DND-41 (cell line): ENCODE results near the gene C1QB.

Experiments used
- ATAC-seq: fragments of 200-7000 bp; cut with Tn5 transposase; 3 replicates; pipeline ENCODE4 v1.9.1; 2021; ENCODE audit warnings: low read depth; ENCODE audit not compliant: insufficient read depth
- DNase-seq: peaks from one replicate; pipeline ENCODE4 v3.0.0-alpha.2; 2020
- H2AFZ ChIP-seq: 2 replicates; pipeline ENCODE4 v1.6.0; 2012; ENCODE audit warnings: low read depth, low read length
- H3K27ac ChIP-seq: 2 replicates; pipeline ENCODE4 v1.5.1; 2012; ENCODE audit warnings: low read length, inconsistent platforms
- H3K27me3 ChIP-seq: fragments of 200-600 bp; sonication (generic); 2 replicates; pipeline ENCODE4 v1.6.0; 2012; ENCODE audit warnings: low read length, mild to moderate bottlenecking, inconsistent platforms; ENCODE audit not compliant: insufficient read depth, poor library complexity
- H3K36me3 ChIP-seq: 2 replicates; pipeline ENCODE4 v1.5.1; 2012; ENCODE audit warnings: low read length, inconsistent platforms; ENCODE audit not compliant: insufficient read depth
- H3K4me1 ChIP-seq: 2 replicates; pipeline ENCODE4 v1.5.1; 2012; ENCODE audit warnings: mild to moderate bottlenecking, low read length; ENCODE audit not compliant: insufficient read depth
- H3K4me2 ChIP-seq: 2 replicates; pipeline ENCODE4 v1.6.0; 2012; ENCODE audit warnings: mild to moderate bottlenecking, moderate library complexity, low read length, inconsistent platforms; ENCODE audit not compliant: insufficient read depth
- H3K4me3 ChIP-seq, 2 experiments: fragments of 200-600 bp in 1 of 2; shearing (Covaris generic) in 1 of 2; 2 replicates each; pipeline ENCODE4 v1.5.1; 2012 to 2016; ENCODE audit warnings: inconsistent platforms in 2 of 2, low read length in 2 of 2, mild to moderate bottlenecking in 2 of 2, low read depth in 1 of 2, moderate library complexity in 1 of 2
- H3K79me2 ChIP-seq: 2 replicates; pipeline ENCODE4 v1.6.0; 2012; ENCODE audit warnings: low read length, inconsistent platforms; ENCODE audit not compliant: insufficient read depth
- H3K9ac ChIP-seq: 2 replicates; pipeline ENCODE4 v1.6.0; 2012; ENCODE audit warnings: low read depth, mild to moderate bottlenecking, inconsistent platforms, low read length, moderate library complexity
- H3K9me3 ChIP-seq: 2 replicates; pipeline ENCODE4 v1.5.1; 2012; ENCODE audit warnings: low read length, moderate library complexity, mild to moderate bottlenecking, inconsistent platforms; ENCODE audit not compliant: insufficient read depth, severe bottlenecking
- H4K20me1 ChIP-seq: 2 replicates; pipeline ENCODE4 v1.6.0; 2012; ENCODE audit warnings: low read length; ENCODE audit not compliant: insufficient read depth
- CTCF ChIP-seq: IDR thresholded peaks from 2 replicates; pipeline ENCODE4 v1.5.1; 2012; ENCODE audit warnings: borderline replicate concordance, low read length, moderate library complexity, mild to moderate bottlenecking; ENCODE audit not compliant: poor library complexity, severe bottlenecking; ENCODE audit errors: extremely low read depth
- EZH2 ChIP-seq: IDR thresholded peaks from 3 replicates; pipeline ENCODE4 v1.6.1; 2012; ENCODE audit warnings: borderline replicate concordance, low read depth, mild to moderate bottlenecking, moderate library complexity, low read length, inconsistent platforms; ENCODE audit not compliant: severe bottlenecking

The C1QB gene

GRCh38 chr1:22652881-22653316 lies at the start of gene C1QB:
Gene C1QB, plus strand, starts transcription at chr1:22653236. Its CDS starts 6,227 bp downstream, at chr1:22659463.
- no peaks in the 10 kb centered on the region for H3K79me2 ChIP-seq
- no peaks in the 10 kb centered on the region for H3K36me3 ChIP-seq
- TF ChIP-seq EZH2 (no peak), CTCF (no peak)
- H3K4me1 ChIP-seq, result no peaks in the 10 kb centered on the region
- no peak within 1 kb of the TSS for H2AFZ ChIP-seq
- H4K20me1 ChIP-seq, result peaks cover 6% of the 10 kb centered on the region; the same call in 1 of the 2 replicates
- no peak within 1 kb of the TSS for H3K9ac ChIP-seq
- H3K4me3 ChIP-seq, result no peak within 1 kb of the TSS
- no peaks in the 10 kb centered on the region for H3K9me3 ChIP-seq
- H3K4me2 ChIP-seq, result no peak within 1 kb of the TSS
- no peak within 1 kb of the TSS for H3K27ac ChIP-seq
- ATAC-seq (no peak), DNase-seq (no peak)
- H3K27me3 ChIP-seq, result peaks cover 9% of the 10 kb centered on the region

- Histone ChIP-seq H3K4me3 (no peak overlapping the region), H3K4me1 (no peaks in the 10 kb centered on the region), H3K27me3 (no peaks in the 10 kb centered on the region), H3K4me2 (no peak overlapping the region), H4K20me1 (peaks cover 6% of the 10 kb centered on the region; the same call in 1 of the 2 replicates), H3K27ac (no peak overlapping the region), H3K9me3 (no peaks in the 10 kb centered on the region), H3K36me3 (no peaks in the 10 kb centered on the region), H3K79me2 (no peaks in the 10 kb centered on the region), H2AFZ (no peak overlapping the region), H3K9ac (no peak overlapping the region)
- no peak for ATAC-seq
- no peak for TF ChIP-seq EZH2
- TF ChIP-seq CTCF, result no peak
- DNase-seq, result no peak
Observed at GRCh38 chr1:22606161-22606560, 46.9 kb upstream of the C1QB start.

GRCh38 chr1:22607154-22607553 lies 45.9 kb upstream of the C1QB start:
- Histone ChIP-seq H3K79me2 (no peaks in the 10 kb centered on the region), H3K9ac (no peak overlapping the region), H3K27me3 (no peaks in the 10 kb centered on the region), H4K20me1 (peaks cover 12% of the 10 kb centered on the region), H3K4me2 (no peak overlapping the region), H3K4me1 (no peaks in the 10 kb centered on the region), H3K36me3 (no peaks in the 10 kb centered on the region), H3K27ac (no peak overlapping the region), H2AFZ (no peak overlapping the region), H3K9me3 (no peaks in the 10 kb centered on the region), H3K4me3 (no peak overlapping the region)
- no peak for DNase-seq
- no peak for TF ChIP-seq CTCF
- TF ChIP-seq EZH2, result no peak
- no peak for ATAC-seq

- ATAC-seq (no peak), DNase-seq (no peak)
- Histone ChIP-seq H3K4me3 (no peak overlapping the region), H3K36me3 (no peaks in the 10 kb centered on the region), H3K9ac (no peak overlapping the region), H4K20me1 (peaks cover 12% of the 10 kb centered on the region), H3K27ac (no peak overlapping the region), H2AFZ (no peak overlapping the region), H3K79me2 (no peaks in the 10 kb centered on the region), H3K9me3 (no peaks in the 10 kb centered on the region), H3K4me2 (no peak overlapping the region), H3K27me3 (no peaks in the 10 kb centered on the region), H3K4me1 (no peaks in the 10 kb centered on the region)
- TF ChIP-seq CTCF (no peak), EZH2 (no peak)
Observed at GRCh38 chr1:22608361-22608760, 44.7 kb upstream of the C1QB start.
